IMR-90 (cell line): ENCODE results near the gene WBP2. TPM values are rescaled to one million over a fixed set of nuclear protein-coding genes. Genes with fewer than 3 reads are reported as not detected.

Source experiments
- ATAC-seq: fragments of 200-7000 bp; cut with Tn5 transposase; 2 replicates; pipeline ENCODE4 v1.9.1; 2020; ENCODE audit warnings: low read depth, mild to moderate bottlenecking, moderate library complexity
- BruUV-seq: library from RNA; stranded (reverse); fragments of 400-500 nt; replicated peaks from 2 replicates; lab custom pipeline; 2021; lab: Mats Ljungman, UMichigan
- CTCF ChIA-PET: fragments of 300-600 bp; formaldehyde crosslinking; extraction: SDS; loops from one replicate; lab custom pipeline; 2021; ENCODE audit warnings: antibody characterized with exemption; lab: Yijun Ruan, JAX
- POLR2A ChIA-PET: fragments of 300-600 bp; sonication (Branson Sonifier 250); formaldehyde crosslinking; loops from one replicate; lab custom pipeline; 2022; ENCODE audit warnings: antibody characterized with exemption; ENCODE audit not compliant: unreplicated experiment; lab: Charles Lee
- DNase-seq: peaks from one replicate; pipeline ENCODE4 v3.0.0; 2013
- H2AFZ ChIP-seq: replicated peaks from 2 replicates; pipeline ENCODE3; 2013; ENCODE audit warnings: low read length, mild to moderate bottlenecking; ENCODE audit not compliant: poor library complexity
- H2AK5ac ChIP-seq: 2 replicates; pipeline ENCODE4 v1.6.1; 2013; ENCODE audit warnings: low read depth, low read length, inconsistent platforms
- H2AK9ac ChIP-seq: replicated peaks from 2 replicates; pipeline ENCODE3; 2013; ENCODE audit warnings: mild to moderate bottlenecking, low read depth, low read length, moderate library complexity; ENCODE audit not compliant: poor library complexity
- H2BK120ac ChIP-seq: 2 replicates; pipeline ENCODE4 v1.6.1; 2013; ENCODE audit warnings: low read depth, low read length, inconsistent platforms
- H2BK15ac ChIP-seq: 3 replicates; pipeline ENCODE4 v1.6.1; 2013; ENCODE audit warnings: low read depth, low read length, inconsistent platforms
- H2BK20ac ChIP-seq: 2 replicates; pipeline ENCODE4 v1.6.1; 2013; ENCODE audit warnings: low read depth, mild to moderate bottlenecking, inconsistent platforms, low read length, moderate library complexity
- H2BK5ac ChIP-seq: 2 replicates; pipeline ENCODE4 v1.6.1; 2013; ENCODE audit warnings: mild to moderate bottlenecking, low read depth, low read length, inconsistent platforms; ENCODE audit not compliant: poor library complexity, severe bottlenecking
- H3K14ac ChIP-seq: replicated peaks from 2 replicates; pipeline ENCODE4 v1.6.1; 2013; ENCODE audit warnings: low read depth, low read length, inconsistent platforms
- H3K18ac ChIP-seq: 2 replicates; pipeline ENCODE4 v1.6.1; 2013; ENCODE audit warnings: low read depth, low read length, control low read depth
- H3K23ac ChIP-seq: 2 replicates; pipeline ENCODE4 v1.6.1; 2013; ENCODE audit warnings: low read depth, low read length, inconsistent platforms
- H3K27ac ChIP-seq: 2 replicates; pipeline ENCODE4 v1.5.1; 2013; ENCODE audit warnings: mild to moderate bottlenecking, control low read depth, low read length; ENCODE audit not compliant: insufficient read depth
- H3K27me3 ChIP-seq: 2 replicates; pipeline ENCODE4 v1.6.1; 2013; ENCODE audit warnings: low read length; ENCODE audit not compliant: control insufficient read depth, insufficient read depth
- H3K36me3 ChIP-seq: 2 replicates; pipeline ENCODE4 v1.6.1; 2013; ENCODE audit warnings: low read length, mixed read lengths; ENCODE audit not compliant: control insufficient read depth, insufficient read depth
- H3K4ac ChIP-seq: 2 replicates; pipeline ENCODE4 v1.6.1; 2013; ENCODE audit warnings: low read depth, low read length, inconsistent platforms
- H3K4me1 ChIP-seq: 2 replicates; pipeline ENCODE4 v1.6.1; 2013; ENCODE audit warnings: low read length, mixed read lengths; ENCODE audit not compliant: control insufficient read depth, insufficient read depth
- H3K4me2 ChIP-seq: 2 replicates; pipeline ENCODE4 v1.6.1; 2013; ENCODE audit warnings: low read depth, mild to moderate bottlenecking, control low read depth, low read length, moderate library complexity
- H3K4me3 ChIP-seq: 2 replicates; pipeline ENCODE4 v1.5.1; 2013; ENCODE audit warnings: low read depth, mild to moderate bottlenecking, control low read depth, low read length, moderate library complexity; ENCODE audit not compliant: insufficient read depth
- H3K56ac ChIP-seq: 2 replicates; pipeline ENCODE4 v1.6.1; 2013; ENCODE audit warnings: low read length, inconsistent platforms; ENCODE audit not compliant: insufficient read depth; ENCODE audit errors: extremely low read depth
- H3K79me1 ChIP-seq, 2 experiments: 2 replicates each; pipeline ENCODE4 v1.6.1; 2013; ENCODE audit warnings: low read length in 2 of 2, inconsistent platforms in 1 of 2, low read depth in 1 of 2
- H3K9ac ChIP-seq: 2 replicates; pipeline ENCODE4 v1.6.1; 2013; ENCODE audit warnings: low read depth, low read length, control low read depth
- H3K9me1 ChIP-seq: 2 replicates; pipeline ENCODE4 v1.6.1; 2013; ENCODE audit warnings: low read length, inconsistent platforms; ENCODE audit not compliant: insufficient read depth
- H3K9me3 ChIP-seq: 2 replicates; pipeline ENCODE4 v1.6.1; 2013; ENCODE audit warnings: low read length; ENCODE audit not compliant: control insufficient read depth, insufficient read depth
- H4K20me1 ChIP-seq: 2 replicates; pipeline ENCODE4 v1.6.1; 2013; ENCODE audit warnings: low read length, inconsistent platforms; ENCODE audit not compliant: insufficient read depth
- H4K5ac ChIP-seq: 2 replicates; pipeline ENCODE4 v1.6.1; 2013; ENCODE audit warnings: mild to moderate bottlenecking, low read depth, low read length, control low read depth
- H4K8ac ChIP-seq, 2 experiments: 2 replicates each; pipeline ENCODE4 v1.6.1; 2013; ENCODE audit warnings: low read depth in 2 of 2, low read length in 2 of 2, control low read depth in 1 of 2, inconsistent platforms in 1 of 2
- H4K91ac ChIP-seq: 2 replicates; pipeline ENCODE4 v1.6.1; 2013; ENCODE audit warnings: low read depth, low read length, inconsistent platforms; ENCODE audit not compliant: insufficient read depth
- BHLHE40 ChIP-seq: fragments of 150-350 bp; IDR thresholded peaks from 2 replicates; pipeline ENCODE4 v1.6.1; 2016; ENCODE audit warnings: mild to moderate bottlenecking, low read depth, low read length
- CEBPB ChIP-seq: IDR thresholded peaks from 2 replicates; pipeline ENCODE4 v1.6.1; 2012; ENCODE audit warnings: low read depth, low read length, improper control_type of control experiment
- MAFK ChIP-seq: IDR thresholded peaks from 2 replicates; pipeline ENCODE4 v1.6.1; 2012; ENCODE audit warnings: low read depth, low read length, improper control_type of control experiment
- MAZ ChIP-seq: IDR thresholded peaks from 2 replicates; pipeline ENCODE4 v1.6.1; 2012; ENCODE audit warnings: low read depth, mild to moderate bottlenecking, low read length, improper control_type of control experiment, moderate library complexity, borderline replicate concordance
- MXI1 ChIP-seq: IDR thresholded peaks from 2 replicates; pipeline ENCODE4 v1.6.1; 2012; ENCODE audit warnings: low read depth, mild to moderate bottlenecking, low read length, moderate library complexity, borderline replicate concordance
- POLR2A ChIP-seq: IDR thresholded peaks from 2 replicates; pipeline ENCODE4 v1.6.1; 2012; ENCODE audit warnings: mild to moderate bottlenecking, low read depth, low read length
- WGBS, 2 experiments: methylation state at CpG; one replicate each; pipeline versions ENCODE4 v1.1.5 to v1.1.7; 2013; ENCODE audit warnings: missing lambda C conversion rate in 2 of 2; ENCODE audit not compliant: insufficient read length in 1 of 2; ENCODE audit errors: extremely low coverage in 2 of 2; 5-methylcytosine and 5-hydroxymethylcytosine counted together
- dilution Hi-C: fragments of 300-500 bp; cut with HindIII; formaldehyde crosslinking; loops from one replicate; pipeline ENCODE4 v1.14.3; 2018; ENCODE audit warnings: low sequenced_read_pairs; ENCODE audit not compliant: unreplicated experiment
- in situ Hi-C: fragments of 300-500 bp; cut with MboI; formaldehyde crosslinking; loops from 3 replicates; pipeline ENCODE4 v1.14.3; 2019; ENCODE audit warnings: low sequenced_read_pairs, inconsistent platforms, mixed read lengths
- intact Hi-C: fragments of 100-400 bp; cut with micrococcal nuclease; formaldehyde crosslinking; loops from 2 replicates; pipeline ENCODE4 v1.10.0; 2022
- polyA plus RNA-seq, 3 experiments: library from polyadenylated mRNA; depleted of rRNA; stranded (reverse); fragments of >200 nt; gene quantifications; 2 replicates each; pipeline ENCODE4 v1.2.3, GENCODE V29; 2012; ENCODE audit warnings: low replicate concordance in 1 of 3
- total RNA-seq: library from RNA; depleted of rRNA; stranded (reverse); fragments of >200 nt; gene quantifications from 2 replicates; pipeline ENCODE4 v1.2.3, GENCODE V29; 2012

The WBP2 gene
- total and polyA plus RNA-seq, 2 of the 4 experiments (the other 2 are of a cell fraction) = 9.0 to 35.5 TPM

DNA sequence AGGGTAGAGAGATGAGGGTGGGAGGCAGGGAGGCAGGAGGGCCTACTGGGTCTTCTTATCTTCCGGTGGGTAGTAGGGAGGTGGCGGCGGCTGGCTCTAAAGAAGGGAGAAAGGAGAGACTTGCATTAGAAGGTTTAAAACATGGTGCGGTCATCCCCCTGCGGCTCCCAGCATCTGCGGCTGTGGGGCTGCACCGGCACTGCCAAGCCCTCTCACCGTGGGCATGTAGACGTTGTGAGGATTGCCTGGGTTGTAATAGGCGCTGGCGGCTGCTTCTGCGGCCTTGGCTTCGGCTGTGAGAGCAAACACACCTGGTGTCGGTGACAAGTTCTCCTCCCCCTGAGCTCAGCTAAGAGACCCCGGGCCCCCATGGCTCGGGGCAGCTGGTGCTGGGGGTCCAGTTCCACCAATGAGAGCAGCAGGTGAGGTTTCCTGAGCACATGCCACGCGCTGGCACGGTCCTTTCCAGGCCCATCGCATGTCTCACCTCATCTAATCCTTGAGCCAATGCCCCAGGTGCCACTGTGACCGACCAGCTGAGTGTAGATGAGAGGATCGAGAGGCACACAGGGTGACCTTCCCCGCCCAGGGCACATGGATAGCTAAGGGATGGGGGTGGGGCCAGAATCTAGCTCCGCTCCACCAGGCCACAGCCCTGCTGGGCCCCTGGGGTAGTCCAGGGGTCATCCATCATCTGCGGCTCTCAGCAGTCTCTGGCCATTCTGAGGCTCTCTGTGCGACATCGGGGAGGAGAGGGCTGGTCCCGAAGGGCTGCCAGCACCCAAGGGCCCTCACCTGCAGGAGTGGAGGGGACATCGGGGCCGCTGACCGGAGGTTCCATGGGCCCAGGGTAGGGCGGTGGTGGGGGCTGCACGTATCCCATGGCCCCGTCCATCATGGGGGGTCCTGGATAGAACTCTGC, 8.2 kb downstream of the WBP2 start:
- intact Hi-C loops (no loop called here), dilution Hi-C loops (no loop called here), in situ Hi-C loops (no loop called here)
- H3K18ac ChIP-seq = no peak overlapping the region
- BruUV-seq = no TSS peak
- no peak overlapping the region for H2BK15ac ChIP-seq
- H3K9ac ChIP-seq = no peak overlapping the region
- H3K4me2 ChIP-seq = no peak overlapping the region
- H2BK120ac ChIP-seq = no peak overlapping the region
- H2BK5ac ChIP-seq = no peak overlapping the region
- no peak overlapping the region for H3K56ac ChIP-seq
- H3K9me3 ChIP-seq = no peaks in the 10 kb centered on the region
- no peak for ATAC-seq
- POLR2A ChIA-PET = no interaction called here
- WGBS, 2 experiments = 77% methylated on average over 7 of the region's 34 CpGs; no CpG with 5 or more reads in 1 of the 2 experiments
- peak overlapping the region; percentile 50 for H2AK9ac ChIP-seq
- DNase-seq = no peak
- no peak overlapping the region for H3K23ac ChIP-seq
- H3K27ac ChIP-seq = no peak overlapping the region
- H3K27me3 ChIP-seq = no peaks in the 10 kb centered on the region
- H2AK5ac ChIP-seq = no peak overlapping the region
- H2AFZ ChIP-seq = no peak overlapping the region
- no peak overlapping the region for H2BK20ac ChIP-seq
- H3K4ac ChIP-seq = no peak overlapping the region
- CTCF ChIA-PET = interaction anchor here (0.5 kb wide), 1 partner anchor 39 kb away, joined by 4 read pairs; no protein-coding TSS in a partner anchor
- H4K91ac ChIP-seq = no peak overlapping the region
- peaks cover 0 to 7% of the 10 kb centered on the region in 2 experiments; a peak in 2 of 4 replicates for H3K79me1 ChIP-seq
- no peak overlapping the region for H4K8ac ChIP-seq
- TF ChIP-seq BHLHE40 = no peak
- TF ChIP-seq MAFK = no peak
- no peak for TF ChIP-seq MAZ
- TF ChIP-seq POLR2A = no peak
- no peak for TF ChIP-seq CEBPB
- TF ChIP-seq MXI1 = no peak
- peaks cover 7% of the 10 kb centered on the region for H4K20me1 ChIP-seq
- H4K5ac ChIP-seq = no peak overlapping the region
- peaks cover 52% of the 10 kb centered on the region for H3K36me3 ChIP-seq
- 0 out of 2 replicates have a peak, but pooled peaks cover 4% of the 10 kb centered on the region for H3K9me1 ChIP-seq
- H3K4me1 ChIP-seq = peaks cover 6% of the 10 kb centered on the region
- H3K14ac ChIP-seq = no peak overlapping the region
- H3K4me3 ChIP-seq = no peak overlapping the region
